CD8-positive, alpha-beta memory T cell (primary cell): Measurements from ENCODE around the gene XRCC3. TPM values are rescaled to one million over a fixed set of nuclear protein-coding genes. Genes with fewer than 3 reads are reported as not detected.
A peak's percentile ranks its signal among the peaks of the same experiment; 100 is the strongest.

Source experiments
- CTCF ChIA-PET: fragments of 350-600 bp; sonication (Branson Sonifier 250); formaldehyde crosslinking; loops from one replicate; lab custom pipeline; 2021; ENCODE audit warnings: antibody characterized with exemption; lab: Charles Lee
- POLR2A ChIA-PET: fragments of 350-600 bp; sonication (Branson Sonifier 250); formaldehyde crosslinking; loops from one replicate; lab custom pipeline; 2021; ENCODE audit warnings: antibody characterized with exemption; lab: Charles Lee
- DNase-seq, 5 donors: peaks; one replicate each; pipeline versions ENCODE4 v3.0.0 to v3.0.0-alpha.2; 2020 to 2022; ENCODE audit warnings: mixed read lengths in 1 of 5
- H3K27ac ChIP-seq: one replicate; pipeline ENCODE4 v1.7.0; 2013; ENCODE audit warnings: low read depth, mild to moderate bottlenecking, low read length, moderate library complexity
- H3K27me3 ChIP-seq: 2 replicates; pipeline ENCODE4 v1.7.0; 2013; ENCODE audit warnings: low read length, mild to moderate bottlenecking; ENCODE audit not compliant: insufficient read depth, poor library complexity, severe bottlenecking
- H3K36me3 ChIP-seq: 2 replicates; pipeline ENCODE4 v1.7.0; 2013; ENCODE audit warnings: mild to moderate bottlenecking, low read length, moderate library complexity; ENCODE audit not compliant: insufficient read depth
- H3K4me1 ChIP-seq: 2 replicates; pipeline ENCODE4 v1.7.0; 2013; ENCODE audit warnings: mild to moderate bottlenecking, low read length, moderate library complexity; ENCODE audit not compliant: insufficient read depth
- H3K4me3 ChIP-seq: 2 replicates; pipeline ENCODE4 v1.7.0; 2013; ENCODE audit warnings: mild to moderate bottlenecking, low read length
- H3K9me3 ChIP-seq: 2 replicates; pipeline ENCODE4 v1.7.0; 2013; ENCODE audit warnings: mild to moderate bottlenecking, low read length
- H3K27ac Mint-ChIP-seq, 8 donors: one replicate each; pipeline ENCODE4 v1.8.0; 2020 to 2021; ENCODE audit warnings: mixed read lengths in 8 of 8, mild to moderate bottlenecking in 6 of 8, inconsistent platforms in 3 of 8, moderate library complexity in 3 of 8
- H3K27me3 Mint-ChIP-seq, 2 donors: one replicate each; pipeline ENCODE4 v1.8.0; 2020 to 2021; ENCODE audit warnings: mixed read lengths in 2 of 2, mild to moderate bottlenecking in 1 of 2, moderate library complexity in 1 of 2
- H3K36me3 Mint-ChIP-seq, 3 donors: one replicate each; pipeline ENCODE4 v1.8.0; 2020 to 2021; ENCODE audit warnings: mixed read lengths in 3 of 3, inconsistent platforms in 1 of 3, mild to moderate bottlenecking in 1 of 3
- H3K4me1 Mint-ChIP-seq, 3 donors: one replicate each; pipeline ENCODE4 v1.8.0; 2020 to 2021; ENCODE audit warnings: mixed read lengths in 3 of 3, inconsistent platforms in 1 of 3, mild to moderate bottlenecking in 1 of 3
- H3K4me3 Mint-ChIP-seq, 7 donors: one replicate each; pipeline ENCODE4 v1.8.0; 2020 to 2021; ENCODE audit warnings: mixed read lengths in 7 of 7, mild to moderate bottlenecking in 6 of 7, moderate library complexity in 4 of 7, inconsistent platforms in 2 of 7
- H3K9me3 Mint-ChIP-seq, 5 donors: one replicate each; pipeline ENCODE4 v1.8.0; 2020 to 2022; ENCODE audit warnings: mixed read lengths in 5 of 5, mild to moderate bottlenecking in 3 of 5, moderate library complexity in 2 of 5, inconsistent platforms in 1 of 5
- polyA plus RNA-seq: library from polyadenylated mRNA; unstranded; fragments of 300-500 nt; fragmentation: Illumina TruSeq; gene quantifications from one replicate; pipeline ENCODE4 v1.2.3, GENCODE V29; 2021
- total RNA-seq, 2 experiments: library from RNA; stranded (reverse); gene quantifications; one replicate each; pipeline ENCODE4 v1.2.3, GENCODE V29; 2021

The XRCC3 gene
- total and polyA plus RNA-seq, 3 experiments from 2014 or later, result 4.4 to 59.9 (median 54.4) TPM

DNA sequence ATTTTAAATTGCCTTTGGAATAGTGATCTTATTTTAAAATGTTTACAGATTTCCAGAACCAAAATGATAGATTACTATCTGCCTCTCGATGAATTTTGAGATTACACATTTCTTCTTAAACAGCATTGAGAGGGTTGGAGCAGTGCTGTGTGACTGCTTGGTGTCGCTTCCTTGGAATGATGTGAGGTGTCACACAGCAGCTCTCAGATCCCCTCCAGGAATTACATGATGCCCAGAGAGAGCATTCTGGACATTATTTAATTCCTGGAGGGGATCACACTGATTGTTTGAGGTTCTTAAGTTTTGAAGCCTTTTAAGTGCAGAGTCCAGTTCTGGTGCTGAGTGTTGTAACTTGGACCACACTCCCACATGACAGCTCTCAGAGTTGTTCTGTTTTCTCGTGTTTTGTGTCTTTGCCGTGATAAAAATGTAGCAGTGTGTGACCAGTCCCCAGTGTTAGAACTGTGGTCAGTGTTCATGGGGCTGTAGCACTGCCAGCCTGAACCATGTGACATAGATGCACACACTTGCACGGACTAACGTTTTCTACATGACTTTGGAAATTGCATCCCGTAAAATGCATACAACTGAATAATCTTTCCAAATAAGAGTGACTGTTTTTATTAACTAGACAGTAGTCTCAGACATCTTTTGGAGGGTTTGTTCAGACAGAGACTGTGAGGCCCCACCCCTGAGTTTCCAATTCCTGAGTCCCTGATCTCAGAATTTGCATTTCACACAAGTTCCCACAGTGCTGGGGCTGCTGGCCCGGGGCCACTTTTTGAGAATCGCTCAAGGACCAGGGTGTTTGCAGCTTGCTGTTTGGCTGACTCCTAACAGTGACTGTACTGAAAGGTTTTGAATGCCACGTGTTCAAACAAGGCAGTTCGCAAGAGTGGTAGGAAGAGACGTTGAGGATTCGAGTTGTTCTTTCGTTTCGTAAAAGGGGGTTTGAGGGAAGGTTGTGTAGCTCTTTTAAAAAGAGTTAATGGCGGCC is 26.0 kb downstream of the XRCC3 start:
- DNase-seq, result no peak
- no peak overlapping the region for H3K4me3 ChIP-seq
- H3K4me1 ChIP-seq, result no peaks in the 10 kb centered on the region
- H3K36me3 ChIP-seq, result peaks cover 32% of the 10 kb centered on the region
- Mint-ChIP-seq H3K36me3 (peaks cover 0 to 81% (median 3%) of the 10 kb centered on the region in 3 donors), H3K9me3 (no peaks in the 10 kb centered on the region), H3K4me1 (peaks cover 2 to 6% (median 3%) of the 10 kb centered on the region in 3 donors), H3K4me3 (no peak overlapping the region), H3K27ac (peak overlapping the region in 2 of 8 donors; percentile 2 to 7), H3K27me3 (no peaks in the 10 kb centered on the region)
- CTCF ChIA-PET, result no interaction called here
- no peak overlapping the region for H3K27ac ChIP-seq
- H3K9me3 ChIP-seq, result no peaks in the 10 kb centered on the region
- POLR2A ChIA-PET, result no interaction called here
- H3K27me3 ChIP-seq, result no peaks in the 10 kb centered on the region

DNA sequence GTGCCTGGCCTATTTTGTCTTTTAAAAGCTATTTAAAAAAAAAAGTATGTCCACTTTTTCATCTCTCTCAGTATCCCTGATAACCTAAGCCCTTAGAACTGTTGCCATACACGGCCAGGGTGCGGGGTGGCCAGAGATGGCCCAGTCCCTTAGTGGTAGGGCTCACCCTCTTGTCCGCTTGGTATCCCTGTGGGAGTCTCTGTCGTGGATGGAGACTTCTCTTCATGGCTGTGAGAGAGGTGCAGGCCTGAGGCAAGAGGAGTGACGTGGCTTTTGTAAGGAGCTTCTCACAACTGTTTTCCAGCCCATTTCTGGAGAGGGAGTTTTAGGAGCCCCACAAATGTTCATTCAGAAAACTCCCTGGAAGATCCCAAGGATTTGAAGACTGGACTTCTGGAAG is 26.8 kb downstream of the XRCC3 start:
- Histone ChIP-seq H3K27me3 (no peaks in the 10 kb centered on the region), H3K4me3 (no peak overlapping the region), H3K9me3 (no peaks in the 10 kb centered on the region), H3K27ac (no peak overlapping the region), H3K36me3 (peaks cover 33% of the 10 kb centered on the region), H3K4me1 (no peaks in the 10 kb centered on the region)
- peaks cover 2 to 6% (median 3%) of the 10 kb centered on the region in 3 donors for H3K4me1 Mint-ChIP-seq
- no peak overlapping the region for H3K27ac Mint-ChIP-seq
- H3K36me3 Mint-ChIP-seq, result peaks cover 0 to 81% (median 3%) of the 10 kb centered on the region in 3 donors
- no peak overlapping the region for H3K4me3 Mint-ChIP-seq
- CTCF ChIA-PET, result no interaction called here
- DNase-seq, result no peak
- POLR2A ChIA-PET, result no interaction called here
- no peaks in the 10 kb centered on the region for H3K27me3 Mint-ChIP-seq
- no peaks in the 10 kb centered on the region for H3K9me3 Mint-ChIP-seq

DNA sequence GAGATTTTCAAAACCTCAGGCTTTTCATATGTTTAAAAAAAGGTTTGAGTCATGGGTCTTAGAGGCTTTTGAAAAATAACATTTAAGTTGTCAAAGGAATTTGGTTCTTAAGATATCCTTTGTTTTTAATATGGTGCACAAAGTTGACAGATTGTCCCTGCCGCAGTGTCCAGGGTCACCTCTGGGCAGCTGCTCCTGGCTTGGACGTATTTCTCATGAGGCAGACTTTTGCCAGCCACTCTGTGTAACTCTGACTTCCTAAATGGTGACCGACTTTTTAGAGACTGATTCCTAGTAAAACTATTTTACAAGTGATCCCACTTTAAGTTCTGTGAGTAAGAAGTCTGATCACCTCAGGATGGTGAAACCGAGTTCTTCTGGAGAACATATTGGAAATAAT is 27.5 kb downstream of the XRCC3 start:
- ChIA-PET CTCF (no interaction called here), POLR2A (no interaction called here)
- Mint-ChIP-seq H3K4me3 (no peak overlapping the region), H3K4me1 (peaks cover 2 to 6% (median 3%) of the 10 kb centered on the region in 3 donors), H3K27ac (no peak overlapping the region), H3K27me3 (no peaks in the 10 kb centered on the region), H3K9me3 (no peaks in the 10 kb centered on the region), H3K36me3 (peaks cover 0 to 81% (median 3%) of the 10 kb centered on the region in 3 donors)
- Histone ChIP-seq H3K36me3 (peaks cover 32% of the 10 kb centered on the region), H3K27me3 (no peaks in the 10 kb centered on the region), H3K27ac (no peak overlapping the region), H3K4me3 (no peak overlapping the region), H3K9me3 (no peaks in the 10 kb centered on the region), H3K4me1 (no peaks in the 10 kb centered on the region)
- no peak for DNase-seq

DNA sequence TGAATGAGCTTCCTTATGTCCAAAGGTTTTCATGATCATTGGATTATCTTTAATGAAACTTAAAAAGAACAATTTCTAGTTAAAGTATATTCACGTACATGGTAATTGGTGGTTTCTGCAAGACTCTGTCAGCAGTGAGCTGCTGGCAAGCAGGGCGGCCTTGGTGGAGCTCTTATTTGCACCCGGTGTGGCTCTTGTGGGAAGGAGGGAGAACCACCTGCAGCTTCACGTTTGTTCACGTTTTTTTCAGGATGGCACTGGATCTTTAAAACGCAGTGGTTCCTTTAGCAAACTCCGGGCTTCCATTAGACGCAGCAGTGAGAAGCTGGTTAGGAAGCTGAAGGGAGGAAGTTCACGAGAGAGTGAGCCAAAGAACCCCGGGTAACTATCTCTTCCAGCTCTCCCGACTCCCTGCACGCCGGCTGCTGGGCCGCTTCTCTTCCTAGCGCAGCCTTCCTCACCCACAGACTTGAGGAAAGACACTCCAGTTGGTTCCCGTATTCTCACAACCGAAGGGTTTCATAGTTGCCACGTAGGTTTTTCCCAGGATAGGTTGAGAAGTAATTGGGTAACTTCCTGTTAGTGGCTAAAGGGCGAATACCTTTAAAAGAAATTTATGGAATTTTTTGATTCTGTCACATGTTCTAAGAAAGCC is 28.3 kb downstream of the XRCC3 start:
- peaks cover 32% of the 10 kb centered on the region for H3K36me3 ChIP-seq
- ChIA-PET POLR2A (no interaction called here), CTCF (no interaction called here)
- no peak for DNase-seq
- peaks cover 0 to 79% (median 3%) of the 10 kb centered on the region in 3 donors for H3K36me3 Mint-ChIP-seq
- H3K4me1 ChIP-seq, result no peaks in the 10 kb centered on the region
- H3K27ac Mint-ChIP-seq, result no peak overlapping the region
- H3K9me3 Mint-ChIP-seq, result no peaks in the 10 kb centered on the region
- no peaks in the 10 kb centered on the region for H3K27me3 Mint-ChIP-seq
- no peaks in the 10 kb centered on the region for H3K9me3 ChIP-seq
- H3K27ac ChIP-seq, result no peak overlapping the region
- no peak overlapping the region for H3K4me3 ChIP-seq
- H3K4me1 Mint-ChIP-seq, result peaks cover 2 to 6% (median 3%) of the 10 kb centered on the region in 3 donors
- no peak overlapping the region for H3K4me3 Mint-ChIP-seq
- no peaks in the 10 kb centered on the region for H3K27me3 ChIP-seq

DNA sequence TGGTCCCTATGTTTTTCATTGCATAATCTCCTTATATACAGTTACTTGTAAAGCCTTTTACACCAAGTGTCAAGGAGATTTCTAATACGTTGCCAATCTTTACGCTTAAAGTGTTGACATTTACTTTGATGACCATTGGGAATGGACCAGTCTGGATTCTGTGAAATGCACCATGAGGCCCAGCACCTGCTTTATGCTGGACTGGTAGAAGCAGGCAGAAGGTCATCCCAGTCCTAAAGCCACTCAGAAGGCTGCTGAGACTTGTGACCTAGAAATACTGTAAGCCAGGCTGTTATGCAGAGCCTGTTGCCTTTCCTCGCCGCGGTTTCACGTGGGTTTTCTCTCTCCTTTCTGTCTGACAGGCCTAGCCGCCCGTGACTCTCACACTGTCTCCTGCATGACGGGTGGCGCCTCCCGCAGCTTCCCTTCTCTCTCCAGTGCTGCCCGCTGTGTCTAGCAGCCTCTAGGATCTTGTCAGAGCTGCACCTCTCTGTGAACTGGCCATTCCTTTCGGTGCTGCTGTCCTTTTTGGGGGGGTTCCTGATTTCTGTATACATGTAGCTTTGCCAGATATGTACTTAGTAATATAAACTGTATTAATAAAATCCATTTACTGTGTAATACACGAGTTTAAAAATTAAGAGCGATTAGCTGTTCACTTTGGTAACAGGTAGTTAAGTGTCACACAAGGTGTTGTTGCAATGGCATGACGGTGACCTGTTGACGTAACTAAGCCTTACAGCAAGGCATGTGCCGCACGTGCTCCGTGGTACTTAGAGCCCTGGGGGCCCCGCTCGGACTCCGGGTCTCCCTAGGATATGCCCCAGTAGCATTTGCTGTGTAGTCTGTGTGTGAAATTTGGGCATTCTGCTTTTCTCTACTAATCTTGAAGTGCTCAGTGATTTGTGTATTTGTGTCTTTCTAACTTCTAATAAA is 29.7 kb downstream of the XRCC3 start:
- no peaks in the 10 kb centered on the region for H3K27me3 ChIP-seq
- POLR2A ChIA-PET, result no interaction called here
- H3K4me3 ChIP-seq, result no peak overlapping the region
- H3K9me3 ChIP-seq, result no peaks in the 10 kb centered on the region
- Mint-ChIP-seq H3K9me3 (no peaks in the 10 kb centered on the region), H3K4me3 (no peak overlapping the region), H3K36me3 (peaks cover 0 to 87% (median 7%) of the 10 kb centered on the region in 3 donors), H3K27ac (peak overlapping the region in 1 of 8 donors; percentile 43), H3K4me1 (peaks cover 2 to 6% (median 3%) of the 10 kb centered on the region in 3 donors), H3K27me3 (no peaks in the 10 kb centered on the region)
- no peak for DNase-seq
- H3K36me3 ChIP-seq, result peaks cover 44% of the 10 kb centered on the region
- no peaks in the 10 kb centered on the region for H3K4me1 ChIP-seq
- CTCF ChIA-PET, result no interaction called here
- H3K27ac ChIP-seq, result no peak overlapping the region

DNA sequence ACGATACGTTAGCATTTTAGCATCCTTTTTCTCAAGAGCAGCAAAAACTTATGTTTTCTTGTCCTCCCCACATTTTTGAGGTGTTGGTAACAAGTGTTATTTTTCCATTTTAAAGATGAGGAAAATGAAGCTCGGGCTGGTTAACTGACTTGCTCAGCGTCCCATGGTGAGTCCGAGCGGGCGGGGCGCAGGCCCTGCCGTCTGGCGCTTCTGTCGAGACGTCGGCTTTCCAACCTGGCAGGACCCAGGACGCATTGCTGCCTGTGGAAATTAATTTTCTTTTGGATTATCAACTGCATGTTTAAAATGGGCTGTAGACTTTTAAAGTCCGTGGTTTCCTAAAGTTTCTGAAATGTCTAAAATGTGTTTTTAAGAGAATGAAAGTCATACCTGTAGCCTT is 30.4 kb downstream of the XRCC3 start:
- Histone ChIP-seq H3K27ac (no peak overlapping the region), H3K4me1 (no peaks in the 10 kb centered on the region), H3K4me3 (no peak overlapping the region), H3K36me3 (peaks cover 48% of the 10 kb centered on the region), H3K27me3 (no peaks in the 10 kb centered on the region), H3K9me3 (no peaks in the 10 kb centered on the region)
- Mint-ChIP-seq H3K4me3 (no peak overlapping the region), H3K27me3 (no peaks in the 10 kb centered on the region), H3K36me3 (peaks cover 0 to 90% (median 7%) of the 10 kb centered on the region in 3 donors), H3K4me1 (peaks cover 2 to 6% (median 3%) of the 10 kb centered on the region in 3 donors), H3K9me3 (no peaks in the 10 kb centered on the region), H3K27ac (peak overlapping the region in 2 of 8 donors; percentile 34 to 51)
- DNase-seq, result no peak
- CTCF ChIA-PET, result no interaction called here
- POLR2A ChIA-PET, result no interaction called here

DNA sequence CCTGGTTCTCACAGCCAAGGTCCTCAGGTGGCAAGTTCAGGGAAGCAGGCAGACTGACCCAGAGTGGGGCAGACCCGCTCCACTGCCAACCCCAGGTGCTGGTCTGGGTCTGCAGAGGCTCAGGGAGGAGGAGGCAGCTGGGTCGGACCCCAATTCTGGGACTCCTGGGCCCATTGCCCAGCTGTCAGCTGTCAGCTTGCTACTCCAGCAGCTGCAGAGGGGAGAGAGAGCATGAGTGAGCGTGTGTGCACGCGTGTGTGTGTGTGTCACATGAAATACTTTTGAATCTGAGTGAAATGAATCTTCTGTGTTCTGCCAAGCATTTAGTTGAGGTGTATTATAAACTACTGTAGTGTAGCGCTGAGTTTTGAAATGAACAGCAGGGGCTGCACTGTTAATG is 30.8 kb downstream of the XRCC3 start:
- Mint-ChIP-seq H3K9me3 (no peaks in the 10 kb centered on the region), H3K36me3 (peaks cover 0 to 91% (median 7%) of the 10 kb centered on the region in 3 donors), H3K27ac (peak overlapping the region in 1 of 8 donors; percentile 41), H3K4me3 (no peak overlapping the region), H3K27me3 (no peaks in the 10 kb centered on the region), H3K4me1 (peaks cover under 1 to 4% (median 2%) of the 10 kb centered on the region in 3 donors)
- H3K9me3 ChIP-seq, result no peaks in the 10 kb centered on the region
- no peak overlapping the region for H3K27ac ChIP-seq
- no peaks in the 10 kb centered on the region for H3K27me3 ChIP-seq
- ChIA-PET POLR2A (no interaction called here), CTCF (no interaction called here)
- H3K4me1 ChIP-seq, result no peaks in the 10 kb centered on the region
- H3K36me3 ChIP-seq, result peaks cover 52% of the 10 kb centered on the region
- DNase-seq, result no peak
- H3K4me3 ChIP-seq, result no peak overlapping the region
